GM20000 (cell line): ENCODE measurements around the gene ELMOD3.
"Not testable (repeated sequence)": the region's sequence is repeated elsewhere in the genome, so short reads cannot be mapped to it uniquely, and the experiment has no call there.

Source experiments
- DNase-seq: peaks from one replicate; pipeline ENCODE4 v3.0.0; 2012; ENCODE audit warnings: low spot score
- TF ChIP-seq, protein P1 (sequence below): IDR thresholded peaks from 2 replicates; pipeline ENCODE4 v1.5.1; 2012; ENCODE audit warnings: mild to moderate bottlenecking, control low read depth; ENCODE audit errors: extremely low read depth, missing control alignments

ELMOD3 gene

DNA sequence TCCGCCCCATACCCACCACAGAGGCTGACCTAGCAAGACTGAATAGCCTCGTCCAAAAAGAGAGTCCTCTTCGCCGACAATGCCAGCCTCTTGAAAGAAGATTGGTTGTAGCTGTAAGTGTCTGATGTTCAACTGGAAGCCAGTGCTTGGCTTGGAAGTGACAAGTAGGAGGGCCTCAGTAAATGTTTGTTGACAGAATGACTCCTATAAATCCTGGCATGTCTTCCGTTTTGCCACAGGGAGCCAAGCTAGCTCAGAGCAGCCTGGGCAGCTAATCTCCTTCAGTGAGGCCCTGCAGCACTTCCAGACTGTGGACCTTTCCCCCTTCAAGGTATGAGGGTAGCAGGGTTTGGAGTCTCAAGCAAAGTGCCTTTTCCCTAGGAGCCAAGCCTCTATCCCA lies 14.9 kb downstream of the ELMOD3 start:
- TF ChIP-seq, protein P1, sequence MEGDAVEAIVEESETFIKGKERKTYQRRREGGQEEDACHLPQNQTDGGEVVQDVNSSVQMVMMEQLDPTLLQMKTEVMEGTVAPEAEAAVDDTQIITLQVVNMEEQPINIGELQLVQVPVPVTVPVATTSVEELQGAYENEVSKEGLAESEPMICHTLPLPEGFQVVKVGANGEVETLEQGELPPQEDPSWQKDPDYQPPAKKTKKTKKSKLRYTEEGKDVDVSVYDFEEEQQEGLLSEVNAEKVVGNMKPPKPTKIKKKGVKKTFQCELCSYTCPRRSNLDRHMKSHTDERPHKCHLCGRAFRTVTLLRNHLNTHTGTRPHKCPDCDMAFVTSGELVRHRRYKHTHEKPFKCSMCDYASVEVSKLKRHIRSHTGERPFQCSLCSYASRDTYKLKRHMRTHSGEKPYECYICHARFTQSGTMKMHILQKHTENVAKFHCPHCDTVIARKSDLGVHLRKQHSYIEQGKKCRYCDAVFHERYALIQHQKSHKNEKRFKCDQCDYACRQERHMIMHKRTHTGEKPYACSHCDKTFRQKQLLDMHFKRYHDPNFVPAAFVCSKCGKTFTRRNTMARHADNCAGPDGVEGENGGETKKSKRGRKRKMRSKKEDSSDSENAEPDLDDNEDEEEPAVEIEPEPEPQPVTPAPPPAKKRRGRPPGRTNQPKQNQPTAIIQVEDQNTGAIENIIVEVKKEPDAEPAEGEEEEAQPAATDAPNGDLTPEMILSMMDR: no peak
- DNase-seq: no peak

DNA sequence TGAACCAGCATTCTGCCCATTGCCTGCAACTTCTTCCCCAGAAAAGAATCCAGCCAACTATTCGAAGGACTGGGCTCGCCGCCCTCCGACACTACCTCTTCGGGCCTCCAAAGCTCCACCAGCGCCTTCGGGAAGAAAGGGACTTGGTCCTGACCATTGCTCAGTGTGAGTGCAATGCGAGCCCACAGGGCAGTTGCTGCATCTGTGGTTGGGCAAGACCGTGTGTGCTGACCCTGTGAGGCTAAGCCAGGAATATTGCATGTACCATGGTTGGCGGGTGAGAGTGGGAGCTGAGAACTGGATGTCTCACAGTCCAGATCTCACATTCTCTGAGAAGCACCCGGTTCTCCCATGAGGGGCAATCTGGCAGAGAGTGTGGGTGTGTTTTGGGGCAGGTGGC lies 16.5 kb downstream of the ELMOD3 start:
- DNase-seq: no peak
- TF ChIP-seq, protein P1: no peak

DNA sequence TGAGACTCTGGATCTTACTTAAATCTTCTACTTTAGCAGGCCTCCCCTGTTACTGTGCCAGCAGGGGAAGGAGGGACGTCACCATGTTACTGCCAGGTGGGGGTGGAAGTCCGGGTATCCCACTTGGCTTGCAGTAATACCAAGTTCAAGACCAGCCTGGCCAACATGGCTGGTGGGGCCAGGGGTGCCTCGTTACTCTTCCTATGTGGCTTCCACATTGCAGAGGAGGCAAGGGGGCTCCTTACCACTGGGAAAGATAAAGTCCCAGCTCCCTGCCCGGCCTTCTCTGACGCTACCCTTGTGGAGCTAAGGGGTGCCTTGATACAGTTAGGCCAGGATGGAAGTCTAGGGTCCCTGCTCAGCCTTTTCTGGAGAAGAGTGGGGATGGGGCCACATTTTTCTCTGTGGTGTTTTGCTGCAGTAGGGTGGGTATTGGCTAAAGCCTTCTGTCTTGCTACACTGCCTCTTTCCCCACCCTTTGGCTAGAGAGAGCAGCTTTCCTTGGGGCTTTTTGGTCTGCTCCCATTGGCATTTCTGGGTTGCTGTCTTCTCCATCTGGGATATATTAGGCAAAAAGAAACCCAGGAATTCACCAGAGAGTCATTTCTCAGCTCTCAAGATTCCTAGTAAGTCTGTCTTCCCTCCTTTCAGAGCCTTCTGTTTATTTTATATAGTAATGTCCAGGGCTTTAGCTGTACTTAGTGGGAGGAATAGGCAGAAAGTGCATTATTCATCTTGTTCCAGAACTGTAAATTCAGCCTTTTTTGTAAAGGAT lies 21.9 kb downstream of the ELMOD3 start:
- DNase-seq: no peak
- TF ChIP-seq, protein P1: no peak

DNA sequence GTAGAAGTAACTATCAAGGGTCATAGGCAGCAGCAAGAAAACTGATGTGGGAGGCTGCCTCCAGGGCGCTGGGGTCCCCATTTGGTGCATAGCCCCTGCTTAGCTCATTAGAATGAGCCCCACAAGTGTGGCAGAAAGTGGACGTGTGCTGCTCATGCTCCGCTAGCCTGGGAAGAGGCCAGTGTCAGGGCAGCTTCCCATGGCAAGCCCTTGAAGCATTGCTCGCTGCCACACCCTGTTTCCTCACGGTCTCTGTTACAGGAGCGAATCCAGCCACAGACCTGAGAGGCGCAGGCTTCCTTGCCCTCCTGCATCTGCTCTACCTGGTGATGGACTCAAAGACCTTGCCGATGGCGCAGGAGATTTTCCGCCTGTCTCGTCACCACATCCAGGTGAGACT lies 22.5 kb downstream of the ELMOD3 start:
- TF ChIP-seq, protein P1: no peak
- no peak for DNase-seq

DNA sequence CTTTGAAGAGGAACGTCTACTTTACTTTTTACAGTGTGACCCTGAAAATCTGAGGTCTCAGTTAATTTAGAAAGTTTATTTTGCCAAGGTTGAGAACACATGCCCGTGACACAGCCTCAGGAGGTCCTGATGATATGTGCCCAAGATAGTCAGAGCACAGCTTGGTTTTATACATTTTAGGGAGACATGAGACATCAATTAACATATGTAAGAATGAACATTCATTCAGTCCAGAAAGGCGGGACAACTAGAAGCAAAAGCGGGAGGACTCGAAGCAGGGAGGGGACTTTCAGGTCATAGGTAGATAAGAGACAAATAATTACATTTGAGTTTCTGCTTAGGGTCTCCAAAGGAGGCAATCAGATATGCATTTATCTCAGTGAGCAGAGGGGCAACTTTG lies 23.7 kb downstream of the ELMOD3 start:
- TF ChIP-seq, protein P1: no peak
- no peak for DNase-seq

DNA sequence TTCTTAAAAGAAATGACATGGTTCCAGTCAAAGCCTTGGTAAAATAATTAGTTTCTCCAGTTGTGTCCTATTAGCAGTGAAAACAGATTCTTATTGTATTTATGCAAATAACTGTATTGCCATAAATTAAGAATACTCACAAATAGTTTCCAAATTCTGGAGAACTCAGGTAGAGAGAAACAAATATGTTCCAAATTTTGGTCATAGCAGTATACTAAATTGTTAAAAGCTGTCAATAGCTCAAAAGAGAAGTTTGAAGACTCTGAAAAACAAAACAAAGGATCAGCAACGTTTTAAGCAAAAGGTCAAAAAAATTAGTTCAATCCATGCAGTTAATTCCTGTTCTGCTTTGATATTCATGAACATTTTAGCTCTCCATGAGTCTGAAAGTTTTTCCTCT lies 25.5 kb downstream of the ELMOD3 start:
- TF ChIP-seq, protein P1: no peak
- DNase-seq: no peak

DNA sequence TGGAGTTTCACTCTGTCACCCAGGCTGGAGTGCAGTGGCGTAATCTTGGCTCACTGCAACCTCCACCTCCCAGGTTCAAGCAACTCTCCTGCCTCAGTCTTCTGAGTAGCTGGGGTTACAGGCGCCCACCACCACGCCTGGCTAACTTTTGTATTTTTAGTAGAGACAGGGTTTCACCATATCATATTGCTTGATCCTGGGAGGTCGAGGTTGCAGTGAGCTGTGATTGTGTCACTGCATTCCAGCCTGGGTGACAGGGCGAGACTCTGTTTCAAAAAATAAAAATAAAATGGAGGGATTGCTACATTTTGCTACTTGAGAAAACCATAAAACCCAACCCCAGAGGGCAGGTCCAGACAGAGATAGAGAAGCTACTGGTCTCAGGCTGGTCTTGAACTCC lies 28.6 kb downstream of the ELMOD3 start:
- not testable (repeated sequence) for DNase-seq

DNA sequence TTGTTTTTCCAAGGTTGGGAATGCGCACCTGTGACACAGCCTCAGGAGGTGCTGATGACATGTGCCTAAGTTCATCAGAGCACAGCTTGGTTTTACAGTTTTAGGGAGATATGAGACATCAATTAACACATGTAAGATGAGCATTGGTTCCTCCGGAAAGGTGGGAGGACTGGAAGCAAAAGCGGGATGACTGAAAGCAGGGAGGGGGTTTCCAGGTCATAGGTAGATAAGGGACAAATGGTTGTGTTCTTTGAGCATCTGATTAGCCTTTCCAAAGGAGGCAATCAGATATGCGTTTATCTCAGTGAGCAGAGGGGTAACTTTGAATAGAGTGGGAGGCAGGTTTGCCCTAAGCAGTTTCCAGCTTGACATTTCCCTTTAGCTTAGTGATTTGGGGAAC lies 29.3 kb downstream of the ELMOD3 start:
- DNase-seq: no peak
- TF ChIP-seq, protein P1: no peak
